Kidney glomerular epithelial cell (primary cell): ENCODE data around the gene C3orf70.
A peak's percentile ranks its signal among the peaks of the same experiment; 100 is the strongest.

Experiments used
- DNase-seq: peaks from one replicate; lab custom pipeline; 2025; lab: John Stamatoyannopoulos, UW

Gene C3orf70, protein sequence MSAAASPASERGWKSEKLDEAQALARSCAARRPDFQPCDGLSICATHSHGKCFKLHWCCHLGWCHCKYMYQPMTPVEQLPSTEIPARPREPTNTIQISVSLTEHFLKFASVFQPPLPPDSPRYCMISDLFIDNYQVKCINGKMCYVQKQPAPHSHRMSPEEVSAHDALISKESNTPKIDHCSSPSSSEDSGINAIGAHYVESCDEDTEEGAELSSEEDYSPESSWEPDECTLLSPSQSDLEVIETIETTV

DNA sequence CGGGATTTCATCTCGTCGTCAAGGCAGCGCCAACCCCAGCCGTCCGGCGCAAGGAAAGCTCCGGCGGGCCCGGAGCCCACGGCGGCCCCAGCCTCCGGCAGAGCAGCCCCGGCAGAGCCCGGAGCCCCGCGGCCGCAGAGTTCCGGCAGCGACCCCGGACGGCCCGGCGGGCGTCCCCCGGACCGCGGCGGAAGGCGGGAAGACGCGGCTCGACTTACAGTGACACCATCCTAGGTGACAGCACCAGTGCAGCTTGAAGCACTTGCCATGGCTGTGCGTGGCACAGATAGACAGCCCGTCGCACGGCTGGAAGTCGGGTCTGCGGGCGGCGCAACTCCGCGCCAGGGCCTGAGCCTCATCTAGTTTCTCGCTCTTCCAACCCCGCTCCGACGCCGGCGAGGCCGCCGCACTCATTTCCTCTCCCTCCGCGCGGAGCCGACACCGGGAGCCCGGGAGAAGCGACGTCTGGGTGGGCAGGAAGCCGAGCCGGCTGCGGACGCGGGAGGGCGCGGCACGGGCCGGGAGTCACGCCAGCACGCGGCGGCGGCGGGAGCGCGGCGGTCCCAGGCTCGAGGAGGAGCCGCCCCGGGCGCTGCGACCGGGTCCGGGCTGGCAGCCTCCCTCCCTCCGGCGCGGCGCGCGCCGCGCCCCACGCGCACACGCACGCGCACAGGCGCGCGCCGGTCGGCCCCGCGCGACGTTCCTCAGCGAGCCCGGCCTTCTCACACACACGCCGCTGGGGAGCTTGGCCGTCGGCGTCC, at the start of gene C3orf70:
TSS of gene C3orf70 (minus strand) at position 651 of the 761 bp plus-strand sequence. CDS start at position 414, 237 bp downstream.
- no peak for DNase-seq

GRCh38 chr3:185200639-185201038, 47.8 kb upstream of the C3orf70 start:
- no peak for DNase-seq

DNA sequence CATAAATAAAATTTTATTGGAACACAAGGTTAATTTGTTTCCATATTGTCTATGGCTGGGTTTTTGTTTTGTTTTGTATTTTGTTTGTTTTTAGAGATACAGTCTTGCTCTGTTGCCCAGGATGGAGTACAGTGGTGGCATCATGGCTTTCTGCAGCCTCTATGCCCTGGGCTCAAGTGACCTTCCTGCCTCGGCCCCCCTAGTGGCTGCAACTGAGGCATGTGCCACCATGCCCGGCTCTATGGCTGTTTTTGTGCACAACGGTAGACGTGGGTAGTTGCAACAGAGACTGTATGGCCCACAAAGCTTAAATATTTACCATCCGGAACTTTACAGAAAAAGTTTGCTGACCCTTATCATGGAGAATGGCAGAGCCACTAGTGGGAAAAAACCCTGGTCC, 46.8 kb upstream of the C3orf70 start:
- DNase-seq, result no peak

- DNase-seq, result no peak
These were observed 46.3 kb upstream of the C3orf70 start for GRCh38 chr3:185199206-185199605.

DNA sequence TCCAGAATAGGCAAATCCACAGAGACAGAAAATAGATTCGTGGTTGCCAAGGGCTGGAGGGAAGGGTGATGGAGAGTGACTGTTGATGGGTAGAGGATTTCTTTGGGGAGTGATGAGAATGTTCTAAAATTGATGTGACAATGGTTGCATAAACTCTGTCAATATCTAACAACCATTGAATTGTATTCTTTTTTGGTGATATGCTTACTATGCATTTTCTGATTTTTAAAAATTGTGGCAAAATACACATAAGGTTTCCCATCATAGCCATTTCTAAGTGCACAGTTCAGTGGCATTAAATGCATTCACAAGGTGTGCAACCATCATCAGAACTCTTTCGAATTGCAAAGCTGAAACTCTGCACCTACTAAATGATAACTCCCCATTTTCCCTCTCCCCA, 44.2 kb upstream of the C3orf70 start:
- DNase-seq, result no peak

DNA sequence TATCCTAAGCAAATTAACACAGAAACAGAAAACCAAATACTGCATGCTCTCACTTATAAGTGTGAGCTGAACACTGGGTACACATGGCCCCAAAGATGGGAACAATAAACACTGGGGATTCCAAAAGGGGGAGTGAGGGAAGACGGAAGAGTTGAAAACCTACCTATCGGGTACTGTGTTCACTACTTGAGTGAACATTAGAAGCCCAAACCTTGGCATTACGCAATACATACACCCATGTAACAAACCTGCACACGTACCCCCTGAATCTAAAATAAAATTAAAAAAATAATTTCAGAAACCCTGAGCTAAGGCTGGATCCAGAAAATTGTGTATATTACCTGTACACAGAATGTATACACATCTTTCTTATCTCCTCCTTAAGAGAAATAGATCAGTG, 42.8 kb upstream of the C3orf70 start:
- no peak for DNase-seq

DNA sequence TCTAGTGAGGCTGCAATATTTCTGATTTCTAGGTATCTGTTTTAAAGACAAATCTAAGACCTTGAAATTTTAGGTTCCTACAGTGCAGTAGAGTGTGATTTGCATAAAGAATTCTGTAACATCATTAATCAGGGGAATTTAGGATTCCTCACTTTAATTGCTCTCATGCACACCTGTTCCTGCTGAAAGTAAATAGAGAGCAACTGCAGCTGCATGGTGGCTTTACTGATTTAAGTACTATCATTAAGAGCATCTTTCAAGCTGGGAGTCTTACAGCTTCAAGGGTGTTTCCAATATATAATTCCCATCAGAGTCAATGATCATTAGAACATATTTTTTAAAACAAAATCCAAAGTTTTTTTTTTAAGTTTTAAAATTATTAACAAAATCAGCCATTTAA, 36.0 kb upstream of the C3orf70 start:
- no peak for DNase-seq

GRCh38 chr3:185187391-185187790, 34.5 kb upstream of the C3orf70 start:
- DNase-seq, result no peak

GRCh38 chr3:185176750-185177359, 24.0 kb upstream of the C3orf70 start:
- DNase-seq, result peak; percentile 41

GRCh38 chr3:185175370-185175987, 22.6 kb upstream of the C3orf70 start:
- no peak for DNase-seq

DNA sequence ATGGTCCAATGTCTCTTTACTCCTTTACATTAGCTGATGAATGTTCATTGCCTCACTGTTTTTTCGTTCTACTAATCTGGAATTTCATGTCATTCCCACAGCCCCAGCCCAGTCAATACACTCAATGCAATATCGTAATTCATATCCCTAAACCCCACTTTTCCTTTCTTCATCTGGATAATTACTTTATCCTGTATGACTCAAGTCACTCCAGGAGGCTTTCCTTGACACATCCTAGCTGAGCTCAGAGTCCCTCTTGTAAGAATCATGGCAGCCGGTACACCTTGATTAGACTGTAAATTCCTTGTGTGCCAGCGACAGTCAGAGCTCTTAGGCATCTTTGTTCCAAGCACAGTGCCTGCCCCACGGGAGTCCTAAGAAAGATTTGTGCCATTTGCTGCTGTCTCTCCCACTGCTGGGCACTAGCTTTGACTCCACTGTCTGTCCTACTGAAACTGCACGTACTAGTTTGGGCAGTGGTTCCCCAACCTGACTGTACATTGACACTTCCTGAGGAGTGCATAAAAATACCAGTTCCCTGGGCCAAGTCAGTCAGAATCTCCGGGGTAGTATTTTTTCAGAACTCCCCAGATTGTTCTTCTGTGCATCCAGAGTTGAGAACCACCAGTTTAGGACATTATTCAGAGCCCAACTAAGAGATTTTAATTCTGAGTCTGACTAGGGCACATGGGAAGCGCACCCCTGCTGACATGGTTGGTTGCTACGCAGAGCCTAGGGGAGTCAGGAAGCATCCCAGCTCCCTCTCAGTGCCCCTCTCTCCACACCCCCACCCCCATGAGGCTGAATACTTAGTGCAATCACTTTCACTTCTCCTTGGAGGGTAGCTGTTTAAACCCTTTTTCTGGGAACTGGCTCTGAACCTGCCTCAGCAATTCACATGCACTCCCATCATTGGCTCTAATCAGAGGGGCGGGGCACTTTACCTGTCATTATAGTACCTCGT, 19.5 kb upstream of the C3orf70 start:
- DNase-seq, result no peak

GRCh38 chr3:185164428-185165217, 11.8 kb upstream of the C3orf70 start:
- no peak for DNase-seq

- DNase-seq, result no peak
These were observed 9.8 kb upstream of the C3orf70 start for GRCh38 chr3:185162634-185163033.

DNA sequence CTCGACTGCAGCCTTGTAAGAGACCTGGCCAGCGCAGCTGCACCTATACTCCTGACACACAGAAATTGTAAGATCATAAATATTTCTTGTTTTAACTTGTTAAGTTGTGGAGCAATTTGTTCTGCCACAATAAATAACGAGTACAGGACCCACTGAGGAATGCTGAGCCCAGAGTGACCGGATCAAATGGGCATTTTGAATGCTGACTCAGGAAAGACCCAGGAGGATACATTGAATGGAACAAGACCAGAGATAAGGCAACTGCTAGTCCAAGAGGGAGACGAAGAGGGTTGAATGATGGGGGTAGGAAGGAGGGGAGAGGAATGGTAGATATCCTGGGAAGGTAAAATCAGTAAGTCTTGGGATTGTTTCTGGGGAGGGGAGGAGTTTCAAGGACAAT, 8.9 kb upstream of the C3orf70 start:
- no peak for DNase-seq

DNA sequence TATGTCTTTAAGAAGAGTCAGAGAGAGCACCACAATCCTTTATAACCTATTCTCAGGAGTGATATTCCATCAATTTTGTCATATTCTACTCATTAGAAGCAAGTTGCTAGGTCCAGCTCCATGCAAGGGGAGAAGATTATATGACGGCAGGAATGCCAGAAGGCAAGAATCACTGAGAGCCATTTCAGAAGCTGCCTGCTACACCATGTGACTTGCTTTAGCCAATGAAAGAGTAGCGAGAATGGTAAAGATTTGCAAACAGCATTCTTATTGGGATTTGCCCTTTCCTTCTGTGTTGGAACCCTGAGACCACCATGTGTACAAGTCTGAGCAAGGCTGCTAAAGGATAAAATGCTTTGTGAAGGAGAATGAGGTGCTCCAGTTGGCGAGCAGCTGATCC, 4.5 kb upstream of the C3orf70 start:
- DNase-seq, result no peak

DNA sequence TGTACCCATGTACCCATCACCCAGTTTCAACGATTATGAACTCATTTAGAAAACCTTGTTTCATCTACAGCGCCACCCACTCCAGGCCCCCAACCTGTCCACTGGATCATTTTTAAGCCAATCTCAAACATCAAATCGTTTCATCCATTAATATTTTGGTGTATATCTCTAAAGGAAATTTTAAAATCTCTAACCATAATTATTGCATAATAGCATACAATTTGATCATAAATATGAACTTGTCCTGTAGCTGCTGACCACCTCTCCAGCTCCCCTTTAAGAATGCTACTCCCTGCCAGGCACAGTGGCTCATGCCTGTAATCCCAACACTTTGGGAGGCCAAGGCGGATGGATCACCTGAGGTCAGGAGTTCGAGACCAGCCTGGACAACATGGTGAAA, 2.8 kb upstream of the C3orf70 start:
- no peak for DNase-seq

DNA sequence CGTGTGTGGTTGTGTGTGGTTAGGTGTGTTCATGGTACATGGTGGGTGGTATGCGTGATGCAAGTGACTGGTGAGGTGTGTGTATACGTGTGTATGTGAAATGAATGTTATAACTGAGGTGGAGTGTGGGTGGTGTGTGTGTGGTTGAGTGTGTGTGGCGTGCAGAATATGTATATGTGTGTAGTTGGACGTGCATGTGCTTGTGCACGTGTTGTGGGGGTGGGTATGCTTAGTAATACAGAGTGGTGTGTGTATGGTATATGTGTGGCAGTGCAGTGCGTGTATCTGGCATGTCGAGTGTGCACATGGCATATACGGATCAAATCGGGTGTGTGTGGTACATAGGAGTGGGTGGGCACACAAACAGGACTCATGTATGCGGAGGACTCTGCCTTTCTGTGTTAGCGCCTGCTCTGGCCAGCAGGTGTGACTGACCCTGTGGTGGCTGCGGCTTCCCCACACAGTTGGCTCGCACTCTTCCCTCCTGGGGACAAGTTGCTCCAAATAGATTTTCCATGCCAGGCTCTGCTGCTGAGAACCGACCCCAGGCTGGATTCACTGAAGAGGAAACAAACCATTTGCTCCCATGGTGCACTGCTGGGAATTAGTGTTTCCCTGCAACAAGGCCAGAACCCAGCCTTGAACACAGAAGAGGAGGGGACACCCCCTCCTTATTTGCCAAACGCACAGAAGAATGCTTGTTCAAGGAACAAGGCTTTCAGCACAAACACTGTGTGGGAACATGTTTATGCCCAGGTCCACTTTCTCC, 1.2 kb upstream of the C3orf70 start:
- no peak for DNase-seq

DNA sequence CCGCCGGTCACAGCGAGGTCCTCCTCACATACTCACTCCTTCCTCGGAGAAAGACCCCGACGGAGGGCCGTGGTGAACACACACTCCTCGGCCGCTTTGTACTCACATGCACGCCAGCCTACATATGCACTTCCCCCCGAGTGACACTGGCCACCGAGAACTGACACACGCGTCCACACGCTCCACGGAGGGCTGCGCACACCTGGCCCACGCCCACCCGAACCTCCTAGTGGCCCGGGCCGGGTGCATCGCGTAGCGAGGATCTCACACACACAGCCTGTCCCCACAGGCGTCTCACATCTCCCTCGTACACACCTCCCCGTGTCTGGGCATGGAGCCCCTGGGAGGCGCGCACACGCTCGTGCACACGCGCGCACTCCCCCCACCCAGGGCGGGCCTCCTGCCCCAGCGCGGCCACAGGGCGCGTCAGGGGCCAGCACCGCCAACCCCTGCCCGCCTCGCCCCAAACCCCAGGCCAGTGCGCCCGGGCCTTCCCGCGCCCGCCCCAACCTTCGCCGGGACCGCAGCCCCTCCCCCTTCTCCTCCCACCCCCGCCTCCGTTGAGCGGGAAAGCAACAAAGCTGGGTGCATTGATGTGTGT, 411 bp upstream of the C3orf70 start:
- DNase-seq, result no peak

DNA sequence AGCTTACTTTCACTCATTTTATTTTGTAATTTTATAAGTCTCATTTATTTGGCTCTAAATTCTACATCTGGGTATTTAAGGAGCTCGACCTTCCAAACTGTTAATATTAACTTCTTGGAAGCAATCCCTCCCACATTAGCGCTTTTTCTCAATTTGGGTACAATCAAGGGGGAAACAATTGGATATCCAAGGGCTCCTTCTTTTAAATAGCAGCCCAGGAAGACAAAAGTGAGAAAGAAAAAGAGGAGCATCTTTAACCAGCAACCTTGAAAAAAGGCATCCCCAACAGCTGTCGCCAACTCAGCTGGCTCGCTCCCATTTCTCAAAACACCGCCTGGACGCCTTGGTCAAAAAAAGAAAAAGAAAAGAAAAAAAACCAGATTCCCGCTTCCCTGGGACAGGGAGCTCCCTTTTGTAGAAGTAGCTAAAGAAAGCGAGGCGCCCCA, 873 bp downstream of the C3orf70 start:
- no peak for DNase-seq
